Effector memory CD4-positive, alpha-beta T cell (primary cell): ENCODE measurements around the gene SEL1L3.

Experiments
- DNase-seq, 3 donors: peaks; one replicate each; pipeline ENCODE4 v3.0.0-alpha.2; 2020
- H3K27ac ChIP-seq: 2 replicates; pipeline ENCODE4 v1.7.0; 2013; ENCODE audit warnings: mild to moderate bottlenecking, low read length, moderate library complexity; ENCODE audit not compliant: insufficient read depth, poor library complexity, severe bottlenecking
- H3K27me3 ChIP-seq: replicated peaks from 2 replicates; pipeline ENCODE4 v1.7.0; 2013; ENCODE audit warnings: mild to moderate bottlenecking, low read length; ENCODE audit not compliant: insufficient read depth, control insufficient read depth, poor library complexity, severe bottlenecking
- H3K36me3 ChIP-seq: 2 replicates; pipeline ENCODE4 v1.7.0; 2013; ENCODE audit warnings: mild to moderate bottlenecking, low read length, moderate library complexity; ENCODE audit not compliant: control insufficient read depth, insufficient read depth
- H3K4me1 ChIP-seq: 2 replicates; pipeline ENCODE4 v1.7.0; 2013; ENCODE audit warnings: low read length, mild to moderate bottlenecking; ENCODE audit not compliant: control insufficient read depth, insufficient read depth, poor library complexity, severe bottlenecking
- H3K4me3 ChIP-seq: 2 replicates; pipeline ENCODE4 v1.7.0; 2013; ENCODE audit warnings: low read length, low read depth, mild to moderate bottlenecking; ENCODE audit not compliant: insufficient read depth, poor library complexity, severe bottlenecking
- H3K9me3 ChIP-seq: 2 replicates; pipeline ENCODE4 v1.7.0; 2013; ENCODE audit warnings: mild to moderate bottlenecking, low read length, moderate library complexity; ENCODE audit not compliant: control insufficient read depth

Gene SEL1L3

GRCh38 chr4:25839233-25839632 lies 23.6 kb downstream of the SEL1L3 start:
- Histone ChIP-seq H3K4me1 (peaks cover 4% of the 10 kb centered on the region), H3K9me3 (no peaks in the 10 kb centered on the region), H3K4me3 (no peak overlapping the region), H3K27ac (no peak overlapping the region), H3K36me3 (no peaks in the 10 kb centered on the region), H3K27me3 (no peaks in the 10 kb centered on the region)
- DNase-seq: no peak

- Histone ChIP-seq H3K27me3 (no peaks in the 10 kb centered on the region), H3K36me3 (no peaks in the 10 kb centered on the region), H3K4me1 (peaks cover 4% of the 10 kb centered on the region)
Measured at GRCh38 chr4:25838526-25838925, 24.3 kb downstream of the SEL1L3 start.

GRCh38 chr4:25837107-25837506 lies 25.7 kb downstream of the SEL1L3 start:
- H3K36me3 ChIP-seq: peaks cover 9% of the 10 kb centered on the region
- no peaks in the 10 kb centered on the region for H3K4me1 ChIP-seq
- no peak for DNase-seq
- H3K4me3 ChIP-seq: no peak overlapping the region
- H3K27ac ChIP-seq: no peak overlapping the region
- no peaks in the 10 kb centered on the region for H3K9me3 ChIP-seq
- H3K27me3 ChIP-seq: no peaks in the 10 kb centered on the region

More at GRCh38 chr4:25838526-25838925, 24.3 kb downstream of the SEL1L3 start:
- Histone ChIP-seq H3K4me3 (no peak overlapping the region), H3K27ac (no peak overlapping the region), H3K9me3 (no peaks in the 10 kb centered on the region)
- no peak for DNase-seq

GRCh38 chr4:25835384-25835783 lies 27.4 kb downstream of the SEL1L3 start:
- Histone ChIP-seq H3K36me3 (peaks cover 21% of the 10 kb centered on the region), H3K4me1 (no peaks in the 10 kb centered on the region), H3K9me3 (no peaks in the 10 kb centered on the region), H3K27me3 (no peaks in the 10 kb centered on the region), H3K4me3 (no peak overlapping the region), H3K27ac (no peak overlapping the region)
- no peak for DNase-seq

GRCh38 chr4:25834411-25835107 lies 28.2 kb downstream of the SEL1L3 start:
- Histone ChIP-seq H3K36me3 (peaks cover 28% of the 10 kb centered on the region), H3K27me3 (no peaks in the 10 kb centered on the region), H3K4me3 (no peak overlapping the region), H3K4me1 (no peaks in the 10 kb centered on the region), H3K9me3 (no peaks in the 10 kb centered on the region), H3K27ac (no peak overlapping the region)
- DNase-seq: no peak

- peaks cover 28% of the 10 kb centered on the region for H3K36me3 ChIP-seq
Measured at GRCh38 chr4:25830548-25830947, 32.2 kb downstream of the SEL1L3 start.

GRCh38 chr4:25827897-25828296 lies 34.9 kb downstream of the SEL1L3 start:
- peaks cover 28% of the 10 kb centered on the region for H3K36me3 ChIP-seq
- no peak overlapping the region for H3K27ac ChIP-seq
- H3K4me3 ChIP-seq: no peak overlapping the region
- H3K4me1 ChIP-seq: no peaks in the 10 kb centered on the region
- H3K27me3 ChIP-seq: no peaks in the 10 kb centered on the region
- no peak for DNase-seq
- no peaks in the 10 kb centered on the region for H3K9me3 ChIP-seq

More at GRCh38 chr4:25830548-25830947, 32.2 kb downstream of the SEL1L3 start:
- no peak for DNase-seq
- no peaks in the 10 kb centered on the region for H3K4me1 ChIP-seq
- no peak overlapping the region for H3K4me3 ChIP-seq
- H3K27ac ChIP-seq: no peak overlapping the region
- H3K9me3 ChIP-seq: no peaks in the 10 kb centered on the region
- no peaks in the 10 kb centered on the region for H3K27me3 ChIP-seq

GRCh38 chr4:25827373-25827772 lies 35.4 kb downstream of the SEL1L3 start:
- Histone ChIP-seq H3K27me3 (no peaks in the 10 kb centered on the region), H3K9me3 (no peaks in the 10 kb centered on the region), H3K27ac (no peak overlapping the region), H3K36me3 (peaks cover 28% of the 10 kb centered on the region), H3K4me1 (no peaks in the 10 kb centered on the region), H3K4me3 (no peak overlapping the region)
- no peak for DNase-seq

GRCh38 chr4:25826074-25826752 lies 36.6 kb downstream of the SEL1L3 start:
- Histone ChIP-seq H3K27me3 (no peaks in the 10 kb centered on the region), H3K27ac (no peak overlapping the region), H3K4me3 (no peak overlapping the region), H3K36me3 (peaks cover 29% of the 10 kb centered on the region), H3K4me1 (no peaks in the 10 kb centered on the region), H3K9me3 (no peaks in the 10 kb centered on the region)
- no peak for DNase-seq

- H3K27me3 ChIP-seq: no peaks in the 10 kb centered on the region
- no peaks in the 10 kb centered on the region for H3K9me3 ChIP-seq
- no peak overlapping the region for H3K4me3 ChIP-seq
- peaks cover 26% of the 10 kb centered on the region for H3K36me3 ChIP-seq
- H3K27ac ChIP-seq: no peak overlapping the region
- no peak for DNase-seq
- H3K4me1 ChIP-seq: no peaks in the 10 kb centered on the region
Measured at GRCh38 chr4:25823632-25824031, 39.2 kb downstream of the SEL1L3 start.
